Smooth muscle cell (in vitro differentiated cells): ENCODE data around the gene CDKN1A. TPM values are rescaled to one million over a fixed set of nuclear protein-coding genes. Genes with fewer than 3 reads are reported as not detected.
"Not testable (repeated sequence)": the region's sequence is repeated elsewhere in the genome, so short reads cannot be mapped to it uniquely, and the experiment has no call there.

ENCODE experiments used
- DNase-seq: peaks from one replicate; lab custom pipeline; 2025; ENCODE audit not compliant: unreplicated experiment; lab: John Stamatoyannopoulos, UW
- H2AFZ ChIP-seq: fragments of 200-600 bp; sonication (generic); 2 replicates; pipeline ENCODE4 v1.6.0; 2016; ENCODE audit warnings: antibody characterized with exemption, low read depth, mild to moderate bottlenecking
- H3F3A ChIP-seq: fragments of 200-600 bp; sonication (generic); 2 replicates; pipeline ENCODE4 v1.6.0; 2017; ENCODE audit warnings: antibody characterized with exemption, low read depth
- H3K27ac ChIP-seq: fragments of 200-600 bp; sonication (generic); 2 replicates; pipeline ENCODE4 v1.5.1; 2016; ENCODE audit warnings: low read depth, mild to moderate bottlenecking
- H3K27me3 ChIP-seq: fragments of 200-600 bp; sonication (generic); 2 replicates; pipeline ENCODE4 v1.6.1; 2016; ENCODE audit warnings: low read depth, mild to moderate bottlenecking
- H3K36me3 ChIP-seq: fragments of 200-600 bp; sonication (generic); 2 replicates; pipeline ENCODE4 v1.5.1; 2016; ENCODE audit warnings: low read depth
- H3K4me1 ChIP-seq: fragments of 200-600 bp; sonication (generic); 2 replicates; pipeline ENCODE4 v1.5.1; 2016; ENCODE audit warnings: low read depth
- H3K4me2 ChIP-seq: fragments of 200-600 bp; sonication (generic); 2 replicates; pipeline ENCODE4 v1.6.0; 2016; ENCODE audit warnings: mild to moderate bottlenecking
- H3K4me3 ChIP-seq: fragments of 200-600 bp; sonication (generic); 2 replicates; pipeline ENCODE4 v1.5.1; 2016; ENCODE audit warnings: mild to moderate bottlenecking
- H3K79me2 ChIP-seq: fragments of 200-600 bp; sonication (generic); 2 replicates; pipeline ENCODE4 v1.6.0; 2016; ENCODE audit warnings: low read depth, mild to moderate bottlenecking
- H3K9ac ChIP-seq: fragments of 200-600 bp; sonication (generic); 2 replicates; pipeline ENCODE4 v1.6.0; 2016; ENCODE audit warnings: low read depth
- H3K9me3 ChIP-seq: fragments of 200-600 bp; sonication (generic); replicated peaks from 2 replicates; pipeline ENCODE4 v1.5.1; 2016; ENCODE audit warnings: low read depth
- H4K20me1 ChIP-seq: fragments of 200-600 bp; sonication (generic); 2 replicates; pipeline ENCODE4 v1.6.0; 2016; ENCODE audit warnings: low read depth
- WGBS: methylation state at CpG from one replicate; pipeline ENCODE4 v1.1.7; 2016; ENCODE audit warnings: low lambda C conversion rate; 5-methylcytosine and 5-hydroxymethylcytosine counted together
- polyA plus RNA-seq: library from polyadenylated mRNA; unstranded; fragments of >200 nt; fragmentation: Nextera tagmentation; extraction: Ambion mirVana; gene quantifications from 2 replicates; pipeline ENCODE4 v1.2.1, GENCODE V29; 2016
- total RNA-seq: library from RNA; depleted of rRNA; stranded (reverse); fragments of >200 nt; gene quantifications from 2 replicates; pipeline ENCODE4 v1.2.3, GENCODE V29; 2014
- TF ChIP-seq, protein P1 (sequence below): fragments of 200-600 bp; sonication (generic); IDR thresholded peaks from 2 replicates; pipeline ENCODE4 v1.5.1; 2017; ENCODE audit warnings: borderline replicate concordance, mild to moderate bottlenecking, antibody characterized with exemption; ENCODE audit not compliant: insufficient read depth, poor library complexity, severe bottlenecking

Gene CDKN1A
- total and polyA plus RNA-seq, 2 experiments from 2014 or later: 859 to 1,633 TPM

DNA sequence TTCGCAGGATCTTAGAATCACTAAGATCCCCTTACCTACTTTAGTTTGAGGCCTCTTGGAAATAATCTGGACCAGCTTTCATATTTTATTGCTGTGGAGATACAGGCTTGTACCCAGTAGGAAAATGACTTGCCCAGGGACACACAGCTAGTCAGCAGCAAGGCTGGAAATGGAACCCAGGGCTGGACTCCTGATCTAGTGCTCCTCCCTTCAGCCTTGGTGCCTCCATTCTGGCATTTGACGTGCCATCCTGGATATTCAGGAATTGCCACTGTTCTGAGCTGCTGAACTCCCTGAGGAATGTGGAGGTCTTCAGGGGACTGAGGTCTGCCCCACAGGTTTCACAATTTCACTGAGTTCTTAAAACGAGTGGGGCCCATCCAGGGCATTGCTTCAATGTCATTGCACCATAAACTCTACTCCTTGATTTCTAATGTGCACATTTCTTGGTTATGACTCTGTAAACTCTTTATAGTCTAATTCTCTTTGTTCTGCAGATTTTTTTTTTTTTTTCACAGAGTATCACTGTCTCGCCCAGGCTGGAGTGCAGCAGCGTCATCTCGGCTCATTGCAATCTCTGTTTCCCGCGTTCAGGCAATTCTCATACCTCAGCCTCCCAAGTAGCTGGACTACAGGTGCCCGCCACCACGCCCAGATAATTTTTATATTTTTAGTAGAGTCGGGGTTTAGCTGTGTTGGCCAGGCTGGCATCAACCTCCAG lies 26.7 kb upstream of the CDKN1A start:
- Histone ChIP-seq H3K9me3 (no peaks in the 10 kb centered on the region), H3K36me3 (no peaks in the 10 kb centered on the region), H3K4me3 (no peak overlapping the region), H3F3A (peaks cover 4% of the 10 kb centered on the region), H3K4me1 (peaks cover 23% of the 10 kb centered on the region), H3K4me2 (no peak overlapping the region), H3K27me3 (no peaks in the 10 kb centered on the region), H2AFZ (no peak overlapping the region), H3K79me2 (no peaks in the 10 kb centered on the region), H3K27ac (no peak overlapping the region), H3K9ac (no peak overlapping the region), H4K20me1 (no peaks in the 10 kb centered on the region)
- TF ChIP-seq, protein P1, sequence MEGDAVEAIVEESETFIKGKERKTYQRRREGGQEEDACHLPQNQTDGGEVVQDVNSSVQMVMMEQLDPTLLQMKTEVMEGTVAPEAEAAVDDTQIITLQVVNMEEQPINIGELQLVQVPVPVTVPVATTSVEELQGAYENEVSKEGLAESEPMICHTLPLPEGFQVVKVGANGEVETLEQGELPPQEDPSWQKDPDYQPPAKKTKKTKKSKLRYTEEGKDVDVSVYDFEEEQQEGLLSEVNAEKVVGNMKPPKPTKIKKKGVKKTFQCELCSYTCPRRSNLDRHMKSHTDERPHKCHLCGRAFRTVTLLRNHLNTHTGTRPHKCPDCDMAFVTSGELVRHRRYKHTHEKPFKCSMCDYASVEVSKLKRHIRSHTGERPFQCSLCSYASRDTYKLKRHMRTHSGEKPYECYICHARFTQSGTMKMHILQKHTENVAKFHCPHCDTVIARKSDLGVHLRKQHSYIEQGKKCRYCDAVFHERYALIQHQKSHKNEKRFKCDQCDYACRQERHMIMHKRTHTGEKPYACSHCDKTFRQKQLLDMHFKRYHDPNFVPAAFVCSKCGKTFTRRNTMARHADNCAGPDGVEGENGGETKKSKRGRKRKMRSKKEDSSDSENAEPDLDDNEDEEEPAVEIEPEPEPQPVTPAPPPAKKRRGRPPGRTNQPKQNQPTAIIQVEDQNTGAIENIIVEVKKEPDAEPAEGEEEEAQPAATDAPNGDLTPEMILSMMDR: no peak
- WGBS: 94% methylated on average over 11 of the region's 11 CpGs
- DNase-seq: no peak

DNA sequence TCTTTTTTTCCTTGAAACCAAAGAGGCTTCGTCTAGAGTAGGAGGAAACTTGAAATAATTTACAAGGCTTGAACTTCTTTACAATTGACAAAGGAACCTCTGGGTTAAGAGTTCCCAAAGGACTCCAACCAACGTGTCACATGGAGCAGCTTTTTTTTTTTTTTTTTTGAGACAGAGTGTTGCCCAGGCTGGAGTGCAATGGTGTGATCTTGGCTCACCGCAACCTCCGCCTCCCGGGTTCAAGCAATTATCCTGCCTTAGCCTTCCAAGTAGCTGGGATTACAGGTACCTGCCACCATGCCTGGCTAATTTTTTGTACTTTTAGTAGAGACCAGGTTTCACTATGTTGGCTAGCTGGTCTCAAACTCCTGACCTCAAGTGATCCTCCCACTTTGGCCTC lies 24.0 kb upstream of the CDKN1A start:
- not testable (repeated sequence) for H3K79me2 ChIP-seq, H3K36me3 ChIP-seq, H3K27ac ChIP-seq, H3K27me3 ChIP-seq, H3K4me3 ChIP-seq, H3F3A ChIP-seq, DNase-seq, H2AFZ ChIP-seq, H3K9ac ChIP-seq, H3K9me3 ChIP-seq, H4K20me1 ChIP-seq
- 91% methylated on average over 5 of the region's 5 CpGs for WGBS
- Histone ChIP-seq H3K4me1 (peaks cover 19% of the 10 kb centered on the region), H3K4me2 (peak overlapping the region; percentile 56)

DNA sequence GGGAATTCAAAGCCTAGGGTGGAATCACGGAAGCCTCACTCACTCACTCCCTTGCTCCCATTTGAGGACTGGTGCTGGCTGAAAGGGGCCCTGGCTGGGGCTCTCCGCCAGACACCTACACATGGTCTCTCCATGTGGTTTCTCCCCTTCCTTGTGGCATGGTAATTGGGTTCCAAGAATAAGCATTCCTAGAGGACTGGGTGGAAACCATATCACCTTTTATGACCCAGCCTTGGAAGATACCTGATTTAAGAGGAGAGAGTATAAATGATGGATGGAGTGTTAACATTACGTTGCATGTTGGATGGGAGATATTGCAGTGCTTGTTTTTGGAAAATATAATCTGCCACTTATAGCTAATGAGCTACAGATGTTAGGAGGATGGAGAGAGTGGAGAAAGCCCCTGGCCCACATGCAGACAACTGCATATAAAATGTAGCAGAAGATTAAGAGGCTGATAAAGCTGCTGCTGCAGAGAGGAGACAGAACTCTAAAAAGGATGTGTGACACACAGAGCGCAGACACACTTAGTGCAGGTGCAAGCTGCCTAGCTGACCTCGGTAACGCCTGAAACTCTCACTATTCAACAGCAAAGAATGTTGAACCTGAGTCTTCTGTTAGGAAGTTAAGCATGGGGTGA lies 23.3 kb upstream of the CDKN1A start:
- Histone ChIP-seq H3K27me3 (no peaks in the 10 kb centered on the region), H3K9ac (no peak overlapping the region), H3K27ac (no peak overlapping the region), H3K79me2 (no peaks in the 10 kb centered on the region), H3K4me1 (peaks cover 13% of the 10 kb centered on the region), H3K9me3 (no peaks in the 10 kb centered on the region), H4K20me1 (no peaks in the 10 kb centered on the region), H3F3A (peaks cover 4% of the 10 kb centered on the region), H3K4me2 (peak overlapping the region; percentile 56), H2AFZ (no peak overlapping the region), H3K36me3 (no peaks in the 10 kb centered on the region), H3K4me3 (no peak overlapping the region)
- TF ChIP-seq, protein P1: no peak
- no peak for DNase-seq
- 42% methylated on average over 6 of the region's 6 CpGs for WGBS

GRCh38 chr6:36656441-36656840 lies 22.1 kb upstream of the CDKN1A start:
- Histone ChIP-seq H4K20me1 (no peaks in the 10 kb centered on the region), H3K79me2 (no peaks in the 10 kb centered on the region), H3K27me3 (no peaks in the 10 kb centered on the region), H3K4me2 (no peak overlapping the region), H3K4me1 (peaks cover 5% of the 10 kb centered on the region), H3F3A (peaks cover 4% of the 10 kb centered on the region), H3K4me3 (no peak overlapping the region), H3K9ac (no peak overlapping the region), H2AFZ (no peak overlapping the region), H3K36me3 (no peaks in the 10 kb centered on the region), H3K9me3 (no peaks in the 10 kb centered on the region), H3K27ac (no peak overlapping the region)
- 60% methylated on average over 5 of the region's 5 CpGs for WGBS
- TF ChIP-seq, protein P1: no peak
- no peak for DNase-seq
